HEK293T (cell line): Measurements from ENCODE around the gene RIF1.

Experiments used
- BHLHE40 ChIP-seq: fragments of 450-650 bp; IDR thresholded peaks from 2 replicates; pipeline ENCODE4 v1.6.1; 2016; ENCODE audit warnings: mild to moderate bottlenecking, moderate library complexity, borderline replicate concordance
- ELF4 ChIP-seq: fragments of 450-650 bp; IDR thresholded peaks from 2 replicates; pipeline ENCODE4 v1.6.1; 2017; ENCODE audit warnings: antibody characterized with exemption
- FOXM1 ChIP-seq: fragments of 450-650 bp; IDR thresholded peaks from 2 replicates; pipeline ENCODE4 v1.6.1; 2017; ENCODE audit warnings: mild to moderate bottlenecking, borderline replicate concordance
- L3MBTL2 ChIP-seq: fragments of 450-650 bp; conservative IDR thresholded peaks from 2 replicates; pipeline ENCODE4 v1.6.1; 2016; ENCODE audit warnings: mild to moderate bottlenecking
- TARDBP ChIP-seq: fragments of 450-650 bp; IDR thresholded peaks from 2 replicates; pipeline ENCODE4 v1.6.1; 2016
- ZNF384 ChIP-seq: fragments of 450-650 bp; IDR thresholded peaks from 2 replicates; pipeline ENCODE4 v1.6.1; 2016

GRCh38 chr2:151522556-151522955 lies 112.9 kb downstream of the RIF1 start:
- TF ChIP-seq BHLHE40 (no peak), ZNF384 (no peak), ELF4 (no peak), L3MBTL2 (no peak), FOXM1 (no peak), TARDBP (no peak)
